K562 (cell line): ENCODE results near the gene INSM1. TPM values are rescaled to one million over a fixed set of nuclear protein-coding genes. Genes with fewer than 3 reads are reported as not detected.

ENCODE experiments used
- ATAC-seq: fragments of 200-7000 bp; cut with Tn5 transposase; 3 replicates; pipeline ENCODE4 v1.9.1; 2020; ENCODE audit warnings: moderate library complexity
- BruUV-seq: library from RNA; stranded (reverse); fragments of 400-500 nt; replicated peaks from 2 replicates; lab custom pipeline; 2021; lab: Mats Ljungman, UMichigan
- CTCF ChIA-PET: fragments of 300-600 bp; formaldehyde crosslinking; extraction: SDS; loops from one replicate; lab custom pipeline; 2021; ENCODE audit warnings: low intra/inter-chr PET ratio; lab: Yijun Ruan, JAX
- POLR2A ChIA-PET: fragments of 300-600, 350-650 bp; sonication (Branson Sonifier 250); formaldehyde crosslinking; extraction: SDS; loops from one replicate; lab custom pipeline; 2021; ENCODE audit warnings: antibody characterized with exemption, inconsistent platforms; lab: Yijun Ruan, JAX
- DNase-seq, 4 experiments: peaks; one replicate each; pipeline versions ENCODE4 v3.0.0 to v3.0.0-alpha.2; 2011 to 2018; ENCODE audit warnings: low spot score in 3 of 4, mixed read lengths in 3 of 4; ENCODE audit errors: extremely low read depth in 1 of 4
- FAIRE-seq: peaks from 2 replicates; lab custom pipeline; 2011; peaks lifted over from hg19 to GRCh38; lab: Jason Lieb, UNC
- H2AFZ ChIP-seq: 2 replicates; pipeline ENCODE4 v1.6.0; 2011; ENCODE audit warnings: low read depth, low read length, control low read depth, inconsistent platforms
- H3K27ac ChIP-seq: fragments of 200-600 bp; 3 replicates; pipeline ENCODE4 v1.8.0; 2011; ENCODE audit warnings: low read depth, mild to moderate bottlenecking, control low read depth, inconsistent platforms, low read length, moderate library complexity, mixed read lengths; ENCODE audit errors: extremely low read depth
- H3K27me3 ChIP-seq, 2 experiments: fragments of 300-600 bp in 1 of 2; 2 replicates in 1 of 2; 3 replicates in 1 of 2; pipeline versions ENCODE4 v1.6.0 to v1.8.0; 2011; ENCODE audit warnings: inconsistent platforms in 2 of 2, low read length in 2 of 2, mild to moderate bottlenecking in 1 of 2, mixed read lengths in 1 of 2, moderate library complexity in 1 of 2; ENCODE audit not compliant: control insufficient read depth in 2 of 2, insufficient read depth in 2 of 2
- H3K36me3 ChIP-seq: fragments of 300-600 bp; 3 replicates; pipeline ENCODE4 v1.8.0; 2011; ENCODE audit warnings: mild to moderate bottlenecking, low read length, inconsistent platforms; ENCODE audit not compliant: control insufficient read depth, insufficient read depth
- H3K4me1 ChIP-seq, 2 experiments: fragments of 200-600 bp in 1 of 2; replicated peaks in 1 of 2; 2 replicates in 1 of 2; 3 replicates in 1 of 2; pipeline versions ENCODE4 v1.5.1 to v1.8.0; 2011; ENCODE audit warnings: inconsistent platforms in 2 of 2, low read length in 2 of 2, mild to moderate bottlenecking in 1 of 2, mixed read lengths in 1 of 2, moderate library complexity in 1 of 2; ENCODE audit not compliant: control insufficient read depth in 2 of 2, insufficient read depth in 2 of 2
- H3K4me2 ChIP-seq: 2 replicates; pipeline ENCODE4 v1.6.1; 2011; ENCODE audit warnings: low read length, control low read depth, inconsistent platforms, mixed read lengths; ENCODE audit not compliant: insufficient read depth
- H3K4me3 ChIP-seq: fragments of 200-600 bp; sonication (generic), shearing (Covaris generic); 2 replicates; pipeline ENCODE4 v1.5.1; 2016; ENCODE audit warnings: control low read depth, inconsistent platforms
- H3K79me2 ChIP-seq: fragments of 200-600 bp; 3 replicates; pipeline ENCODE4 v1.8.0; 2011; ENCODE audit warnings: low read length, inconsistent platforms; ENCODE audit not compliant: control insufficient read depth, insufficient read depth
- H3K9ac ChIP-seq, 2 experiments: 2 replicates each; pipeline versions ENCODE4 v1.6.0 to v1.6.1; 2011; ENCODE audit warnings: low read depth in 2 of 2, low read length in 2 of 2, control low read depth in 1 of 2, inconsistent platforms in 1 of 2, mild to moderate bottlenecking in 1 of 2, mixed read lengths in 1 of 2; ENCODE audit not compliant: insufficient read depth in 1 of 2
- H3K9me1 ChIP-seq: one replicate; pipeline ENCODE4 v1.6.0; 2011; ENCODE audit warnings: inconsistent platforms, mild to moderate bottlenecking, low read length, moderate library complexity; ENCODE audit not compliant: control insufficient read depth, insufficient read depth
- H3K9me3 ChIP-seq: replicated peaks from 2 replicates; pipeline ENCODE4 v1.5.1; 2011; ENCODE audit warnings: low read depth, low read length, inconsistent platforms; ENCODE audit not compliant: control insufficient read depth, insufficient read depth
- H4K20me1 ChIP-seq: replicated peaks from 2 replicates; pipeline ENCODE4 v1.6.1; 2011; ENCODE audit warnings: low read length, inconsistent platforms, mixed read lengths; ENCODE audit not compliant: control insufficient read depth, insufficient read depth
- BRF1 ChIP-seq: IDR thresholded peaks from 3 replicates; pipeline ENCODE4 v1.6.1; 2011; ENCODE audit warnings: borderline replicate concordance, mild to moderate bottlenecking; ENCODE audit not compliant: insufficient read length; ENCODE audit errors: extremely low read depth
- C11orf30 ChIP-seq: fragments of 450-650 bp; IDR thresholded peaks from 2 replicates; pipeline ENCODE4 v1.6.1; 2016; ENCODE audit warnings: low read depth, mild to moderate bottlenecking
- EGR1 ChIP-seq: fragments of 450-650 bp; conservative IDR thresholded peaks from 2 replicates; pipeline ENCODE4 v1.6.1; 2017; ENCODE audit warnings: mild to moderate bottlenecking
- JUNB ChIP-seq: fragments of 450-650 bp; formaldehyde crosslinking; conservative IDR thresholded peaks from 2 replicates; pipeline ENCODE4 v1.4.0; 2020; ENCODE audit warnings: mild to moderate bottlenecking
- L3MBTL2 ChIP-seq: fragments of 450-650 bp; IDR thresholded peaks from 2 replicates; pipeline ENCODE4 v1.6.1; 2016; ENCODE audit warnings: mild to moderate bottlenecking, moderate library complexity
- MAFG ChIP-seq: fragments of 450-650 bp; conservative IDR thresholded peaks from 2 replicates; pipeline ENCODE4 v1.6.1; 2016; ENCODE audit warnings: missing genetic modification characterization, missing compliant biosample characterization
- NFE2 ChIP-seq: IDR thresholded peaks from 2 replicates; pipeline ENCODE4 v1.6.1; 2014; ENCODE audit warnings: antibody characterized with exemption, low read depth
- RBFOX2 ChIP-seq: fragments of 200-400 bp; formaldehyde crosslinking; IDR thresholded peaks from 2 replicates; pipeline ENCODE4 v1.6.1; 2017; ENCODE audit warnings: low read depth, mild to moderate bottlenecking, low read length, moderate library complexity
- ZBTB1 ChIP-seq: sonication (generic); formaldehyde crosslinking; IDR thresholded peaks from 2 replicates; pipeline ENCODE4 v1.8.1; 2023; ENCODE audit warnings: missing genetic modification reagents, low read depth, mild to moderate bottlenecking, borderline replicate concordance
- ZNF3 ChIP-seq: fragments of 250-450 bp; sonication (Bioruptor Pico); IDR thresholded peaks from 2 replicates; pipeline ENCODE4 v1.5.0; 2021; ENCODE audit warnings: mild to moderate bottlenecking, moderate library complexity
- ZNF316 ChIP-seq: fragments of 450-650 bp; IDR thresholded peaks from 2 replicates; pipeline ENCODE4 v1.6.1; 2016
- WGBS: fragments of 100-300 bp; shearing (Covaris generic); methylation state at CpG from one replicate; pipeline ENCODE4 v1.1.6; 2016; ENCODE audit warnings: low coverage, mixed read lengths; ENCODE audit not compliant: insufficient coverage; ENCODE audit errors: missing lambda C conversion rate; 5-methylcytosine and 5-hydroxymethylcytosine counted together
- in situ Hi-C: fragments of 300-500 bp; cut with MboI; formaldehyde crosslinking; loops from 4 replicates; pipeline ENCODE4 v1.15.0; 2018; ENCODE audit warnings: inconsistent platforms, mixed read lengths
- intact Hi-C: fragments of 100-400 bp; cut with micrococcal nuclease; formaldehyde crosslinking; loops from 2 replicates; pipeline ENCODE4 v1.14.2; 2022
- polyA plus RNA-seq, 8 experiments: library from polyadenylated mRNA; depleted of rRNA in 4 of 8; stranded (reverse) in 5 of 8; unstranded in 3 of 8; fragments of >200 nt; fragmentation: Nextera tagmentation in 2 of 8; fragmentation: Illumina TruSeq in 1 of 8; extraction: Ambion mirVana in 2 of 8; extraction: Trizol in 1 of 8; gene quantifications; 2 replicates each; pipeline versions ENCODE4 v1.2.1 to v1.2.3, GENCODE V29; 2011 to 2014; ENCODE audit warnings: inconsistent platforms in 1 of 8, missing spikeins in 1 of 8
- total RNA-seq, 7 experiments: library from RNA; depleted of rRNA in 6 of 7; stranded (reverse); fragments of >200 nt in 6 of 7; fragmentation: Illumina TruSeq in 2 of 7; extraction: Trizol in 2 of 7; gene quantifications; 2 replicates each; pipeline versions ENCODE4 v1.2.1 to v1.2.3, GENCODE V29; 2011 to 2021; ENCODE audit warnings: low replicate concordance in 1 of 7
- TF ChIP-seq, protein P1 (sequence below), 2 experiments: IDR thresholded peaks; 2 replicates each; pipeline ENCODE4 v1.6.1; 2012; ENCODE audit warnings: improper control_type of control experiment in 2 of 2, low read depth in 2 of 2, low read length in 2 of 2, borderline replicate concordance in 1 of 2

INSM1 gene
- total and polyA plus RNA-seq, 9 of the 15 experiments (the other 6 are each of a cell fraction or from before 2014, with no cell fraction given) = not detected

DNA sequence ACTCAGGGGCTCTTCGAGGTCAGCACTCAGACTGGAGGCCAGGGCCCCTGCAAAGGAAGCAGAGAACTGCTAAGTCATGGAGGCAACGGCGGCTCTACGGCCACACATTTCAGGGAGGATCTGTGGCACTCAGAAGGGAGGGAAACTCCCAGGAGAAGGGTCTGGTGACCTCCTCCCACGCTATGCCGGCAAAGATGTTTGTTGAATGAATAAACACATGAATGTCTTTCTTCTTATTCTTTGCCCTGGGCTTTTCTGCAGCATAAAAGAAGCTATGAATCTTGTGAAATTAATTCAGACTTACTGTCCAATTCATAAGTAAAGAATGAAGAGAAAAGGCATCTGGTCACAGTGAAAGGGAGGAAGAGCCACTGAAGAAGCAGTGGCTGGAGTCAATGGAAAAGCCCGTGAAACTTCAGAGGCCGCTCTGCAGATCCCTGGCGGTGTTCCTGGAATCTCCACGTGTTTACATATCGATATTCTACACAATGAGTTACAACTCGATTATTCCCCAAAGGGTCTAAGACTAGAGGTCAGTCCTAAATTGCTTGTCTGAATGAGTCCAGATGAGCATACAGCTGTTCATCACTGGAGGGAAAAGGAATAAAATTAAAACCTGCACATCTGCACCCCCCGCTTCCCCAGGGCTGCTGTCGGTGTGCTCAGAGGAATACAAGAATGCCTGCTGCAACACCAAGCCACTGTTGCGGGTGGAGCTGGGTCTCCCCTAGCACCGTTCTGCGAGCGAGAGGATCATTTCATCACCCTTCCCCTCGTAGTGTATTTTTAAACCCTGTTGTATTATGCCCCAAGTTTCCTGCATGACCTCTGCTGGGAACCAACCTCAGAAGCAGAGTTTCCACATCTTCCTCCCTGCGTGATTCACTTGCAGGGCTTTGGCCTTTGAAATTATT is 25.6 kb downstream of the INSM1 start:
- H3K4me2 ChIP-seq = no peak overlapping the region; the same call in 1 of the 2 replicates
- no peaks in the 10 kb centered on the region for H3K79me2 ChIP-seq
- intact Hi-C loops (no loop called here), in situ Hi-C loops (no loop called here)
- H4K20me1 ChIP-seq = no peaks in the 10 kb centered on the region
- H3K9me3 ChIP-seq = no peaks in the 10 kb centered on the region
- POLR2A ChIA-PET = no interaction called here
- no peaks in the 10 kb centered on the region for H3K36me3 ChIP-seq
- CTCF ChIA-PET = no interaction called here
- H3K4me1 ChIP-seq = peaks cover 0 to 10% of the 10 kb centered on the region in 2 experiments; a peak in 4 of 5 replicates
- peak; percentile 16 to 47 (median 31) for DNase-seq
- H3K9ac ChIP-seq = no peak overlapping the region
- H3K9me1 ChIP-seq = no peaks in the 10 kb centered on the region
- FAIRE-seq = no peak
- 20% methylated on average over 9 of the region's 20 CpGs for WGBS
- H2AFZ ChIP-seq = peak overlapping the region; percentile 7; the same call in 1 of the 2 replicates
- peaks cover 0 to 22% of the 10 kb centered on the region in 2 experiments; a peak in 3 of 5 replicates for H3K27me3 ChIP-seq
- no TSS peak for BruUV-seq
- no peak overlapping the region for H3K27ac ChIP-seq
- peak; percentile 86 for ATAC-seq
- H3K4me3 ChIP-seq = no peak overlapping the region
- TF ChIP-seq RBFOX2 (no peak), JUNB (CRISPR knock-in tag) (no peak), ZNF316 (peak; percentile 59), ZBTB1 (CRISPR knock-in tag) (no peak), BRF1 (no peak), C11orf30 (peak; percentile 70; the same call in 1 of the 2 replicates), L3MBTL2 (peak; percentile 26; the same call in 1 of the 2 replicates), ZNF3 (peak; percentile 72), NFE2 (peak; percentile 73), MAFG (tag) (peak; percentile 64), EGR1 (peak; percentile 69)
- TF ChIP-seq, protein P1, sequence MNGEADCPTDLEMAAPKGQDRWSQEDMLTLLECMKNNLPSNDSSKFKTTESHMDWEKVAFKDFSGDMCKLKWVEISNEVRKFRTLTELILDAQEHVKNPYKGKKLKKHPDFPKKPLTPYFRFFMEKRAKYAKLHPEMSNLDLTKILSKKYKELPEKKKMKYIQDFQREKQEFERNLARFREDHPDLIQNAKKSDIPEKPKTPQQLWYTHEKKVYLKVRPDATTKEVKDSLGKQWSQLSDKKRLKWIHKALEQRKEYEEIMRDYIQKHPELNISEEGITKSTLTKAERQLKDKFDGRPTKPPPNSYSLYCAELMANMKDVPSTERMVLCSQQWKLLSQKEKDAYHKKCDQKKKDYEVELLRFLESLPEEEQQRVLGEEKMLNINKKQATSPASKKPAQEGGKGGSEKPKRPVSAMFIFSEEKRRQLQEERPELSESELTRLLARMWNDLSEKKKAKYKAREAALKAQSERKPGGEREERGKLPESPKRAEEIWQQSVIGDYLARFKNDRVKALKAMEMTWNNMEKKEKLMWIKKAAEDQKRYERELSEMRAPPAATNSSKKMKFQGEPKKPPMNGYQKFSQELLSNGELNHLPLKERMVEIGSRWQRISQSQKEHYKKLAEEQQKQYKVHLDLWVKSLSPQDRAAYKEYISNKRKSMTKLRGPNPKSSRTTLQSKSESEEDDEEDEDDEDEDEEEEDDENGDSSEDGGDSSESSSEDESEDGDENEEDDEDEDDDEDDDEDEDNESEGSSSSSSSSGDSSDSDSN (IDR thresholded peaks at IDR 0.05; ENCODE audit: borderline replicate concordance in 1 of 2, low read depth in 2 of 2, low read length in 2 of 2) = 0 out of 4 replicates have a peak, but pooled peaks of 1 of the 2 experiments have one; percentile 31
